Measurements from ENCODE around the gene BYSL.

The BYSL gene, protein sequence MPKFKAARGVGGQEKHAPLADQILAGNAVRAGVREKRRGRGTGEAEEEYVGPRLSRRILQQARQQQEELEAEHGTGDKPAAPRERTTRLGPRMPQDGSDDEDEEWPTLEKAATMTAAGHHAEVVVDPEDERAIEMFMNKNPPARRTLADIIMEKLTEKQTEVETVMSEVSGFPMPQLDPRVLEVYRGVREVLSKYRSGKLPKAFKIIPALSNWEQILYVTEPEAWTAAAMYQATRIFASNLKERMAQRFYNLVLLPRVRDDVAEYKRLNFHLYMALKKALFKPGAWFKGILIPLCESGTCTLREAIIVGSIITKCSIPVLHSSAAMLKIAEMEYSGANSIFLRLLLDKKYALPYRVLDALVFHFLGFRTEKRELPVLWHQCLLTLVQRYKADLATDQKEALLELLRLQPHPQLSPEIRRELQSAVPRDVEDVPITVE

GRCh38 chr6:41920921-41921711 is at the start of gene BYSL, which contains the start of gene MED20:
Gene BYSL, plus strand, starts transcription at chr6:41921499. Its CDS starts 64 bp downstream, at chr6:41921563.
Gene MED20, minus strand, starts transcription at chr6:41921139. Its CDS starts 121 bp downstream, at chr6:41921018.
- TF ChIP-seq GATA1 (IDR thresholded peaks at IDR 0.05; ENCODE audit: low read depth, low read length) (no peak), POLR2A (IDR thresholded peaks at IDR 0.05; ENCODE audit: low read length) (peak; percentile 88)
- peak; percentile 96 to 98 for DNase-seq

DNA sequence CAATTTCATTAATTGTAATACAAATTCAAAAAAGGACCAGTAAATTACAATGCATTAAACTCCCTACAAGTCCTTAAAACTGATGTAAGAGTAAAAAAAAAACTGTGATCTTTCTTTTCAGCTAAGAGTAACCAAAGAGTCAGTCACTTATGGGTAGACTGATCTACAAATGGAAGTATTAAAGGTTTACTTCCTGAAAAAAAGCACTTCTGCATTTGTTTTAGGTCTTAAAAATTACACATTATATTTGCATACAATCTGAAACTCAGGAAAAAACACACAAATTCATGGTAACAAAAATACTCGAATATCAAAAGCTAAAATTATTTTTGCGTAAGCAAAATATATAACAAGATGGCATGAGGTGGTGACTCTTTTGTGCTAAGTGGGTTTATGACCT is 49.6 kb upstream of the BYSL start:
- TF ChIP-seq POLR2A (IDR thresholded peaks at IDR 0.05; ENCODE audit: low read length) = no peak
- no peak for TF ChIP-seq GATA1 (IDR thresholded peaks at IDR 0.05; ENCODE audit: low read depth, low read length)

GRCh38 chr6:41872147-41872546 is 49.2 kb upstream of the BYSL start:
- DNase-seq = no peak
- TF ChIP-seq GATA1 (IDR thresholded peaks at IDR 0.05; ENCODE audit: low read depth, low read length) = no peak
- TF ChIP-seq POLR2A (IDR thresholded peaks at IDR 0.05; ENCODE audit: low read length) = no peak

More for the DNA sequence above, 49.6 kb upstream of the BYSL start:
- no peak for DNase-seq

GRCh38 chr6:41874741-41875140 is 46.6 kb upstream of the BYSL start:
- no peak for DNase-seq
- TF ChIP-seq GATA1 (IDR thresholded peaks at IDR 0.05; ENCODE audit: low read depth, low read length) = no peak
- no peak for TF ChIP-seq POLR2A (IDR thresholded peaks at IDR 0.05; ENCODE audit: low read length)

- TF ChIP-seq GATA1 (IDR thresholded peaks at IDR 0.05; ENCODE audit: low read depth, low read length) (no peak), POLR2A (IDR thresholded peaks at IDR 0.05; ENCODE audit: low read length) (no peak)
- no peak for DNase-seq
Observed at GRCh38 chr6:41877051-41877680, 44.1 kb upstream of the BYSL start.

DNA sequence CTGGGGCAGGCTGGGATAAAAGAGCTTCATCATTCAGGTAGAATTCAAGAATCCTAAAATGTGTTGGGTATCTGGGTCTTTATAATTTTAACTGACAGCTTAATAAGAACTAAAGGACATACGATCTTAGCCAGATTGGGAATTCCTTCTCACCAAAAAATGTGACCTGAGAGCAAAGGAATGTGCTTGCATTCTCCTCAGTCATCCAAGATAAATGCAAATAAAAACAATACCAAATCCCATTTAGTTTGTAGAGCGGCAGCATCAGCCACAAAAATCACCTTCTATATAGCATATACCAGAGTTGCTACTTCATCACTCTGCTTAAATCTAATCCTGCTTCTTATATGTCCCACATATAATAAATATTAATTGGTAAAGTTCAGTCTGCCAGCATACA is 43.1 kb upstream of the BYSL start:
- TF ChIP-seq POLR2A (IDR thresholded peaks at IDR 0.05; ENCODE audit: low read length) (no peak), GATA1 (IDR thresholded peaks at IDR 0.05; ENCODE audit: low read depth, low read length) (no peak)
- DNase-seq = no peak

GRCh38 chr6:41878961-41879405 is 42.3 kb upstream of the BYSL start:
- TF ChIP-seq POLR2A (IDR thresholded peaks at IDR 0.05; ENCODE audit: low read length) (no peak), GATA1 (IDR thresholded peaks at IDR 0.05; ENCODE audit: low read depth, low read length) (no peak)
- DNase-seq = no peak

DNA sequence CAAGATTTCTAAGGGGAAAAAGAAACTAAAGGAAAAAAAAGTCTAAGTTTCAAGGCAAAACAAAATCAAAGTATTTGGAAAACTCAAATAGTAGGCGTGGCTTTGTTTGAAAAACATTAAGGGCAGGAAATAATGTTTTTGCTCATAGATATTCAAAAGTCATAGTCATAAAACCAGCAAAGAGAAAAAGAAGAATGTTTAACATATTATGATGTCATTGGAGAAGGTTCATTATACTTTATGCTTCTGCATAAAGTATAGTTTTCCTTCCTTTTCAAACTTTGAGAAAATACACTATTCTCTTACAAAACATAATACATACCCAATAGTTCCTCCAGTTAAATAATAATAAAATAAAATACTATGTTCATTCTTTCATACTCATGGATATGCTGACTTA is 39.8 kb upstream of the BYSL start:
- DNase-seq = no peak
- TF ChIP-seq GATA1 (IDR thresholded peaks at IDR 0.05; ENCODE audit: low read depth, low read length) (no peak), POLR2A (IDR thresholded peaks at IDR 0.05; ENCODE audit: low read length) (no peak)

GRCh38 chr6:41884957-41885356 is 36.3 kb upstream of the BYSL start:
- TF ChIP-seq GATA1 (IDR thresholded peaks at IDR 0.05; ENCODE audit: low read depth, low read length) (no peak), POLR2A (IDR thresholded peaks at IDR 0.05; ENCODE audit: low read length) (no peak)
- DNase-seq = no peak

DNA sequence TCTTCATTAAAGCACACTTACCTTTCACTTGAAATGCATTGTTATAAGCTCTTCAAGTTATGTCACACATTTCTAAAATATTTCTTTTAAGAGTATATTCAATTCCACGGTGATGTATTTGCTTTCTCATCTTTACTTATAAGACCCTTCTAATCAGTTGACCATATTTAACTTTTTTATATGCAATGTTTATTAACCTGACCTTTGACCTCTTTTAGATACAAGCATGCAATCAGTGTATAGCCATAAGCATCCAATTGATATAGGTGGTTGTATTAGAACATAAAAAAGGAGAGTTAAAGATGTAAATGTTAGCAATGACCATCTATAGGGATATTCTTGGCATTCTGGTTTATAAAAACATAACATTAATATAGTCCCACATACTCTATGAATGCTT is 35.4 kb upstream of the BYSL start:
- TF ChIP-seq GATA1 (IDR thresholded peaks at IDR 0.05; ENCODE audit: low read depth, low read length) (no peak), POLR2A (IDR thresholded peaks at IDR 0.05; ENCODE audit: low read length) (no peak)
- DNase-seq = no peak

GRCh38 chr6:41887331-41887751 is 34.0 kb upstream of the BYSL start:
- DNase-seq = no peak
- TF ChIP-seq POLR2A (IDR thresholded peaks at IDR 0.05; ENCODE audit: low read length) = no peak
- no peak for TF ChIP-seq GATA1 (IDR thresholded peaks at IDR 0.05; ENCODE audit: low read depth, low read length)

DNA sequence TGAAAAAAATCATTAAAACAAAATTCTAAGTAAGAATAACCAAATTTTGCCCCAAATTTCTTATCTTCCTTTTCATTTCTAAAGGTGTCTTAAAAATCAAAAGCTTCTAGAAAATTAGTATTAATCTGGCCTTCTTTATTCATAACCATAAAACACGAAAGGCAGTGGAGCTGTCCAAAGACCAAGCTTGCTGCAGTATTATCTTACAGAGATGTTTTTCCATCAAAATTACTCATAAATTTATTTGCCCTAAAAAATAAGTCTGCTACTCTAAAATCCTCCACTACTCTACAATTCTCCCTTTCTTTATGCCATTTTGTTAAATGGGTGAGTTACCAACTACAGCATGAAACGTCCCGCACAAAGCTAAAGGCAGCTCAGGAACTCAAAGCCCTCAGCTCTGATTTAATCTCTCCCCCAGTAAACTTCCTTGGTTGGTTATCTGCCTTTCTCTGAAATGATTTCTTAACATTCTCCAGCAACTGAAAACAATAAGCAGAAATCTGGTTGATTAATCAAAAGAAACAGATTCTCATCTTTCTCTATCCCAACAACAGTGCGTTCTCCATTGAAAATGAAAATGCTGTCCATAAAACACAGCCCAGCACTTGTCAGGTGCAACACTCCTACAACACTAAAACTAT is 28.3 kb upstream of the BYSL start:
- DNase-seq = no peak
- TF ChIP-seq POLR2A (IDR thresholded peaks at IDR 0.05; ENCODE audit: low read length) = no peak
- TF ChIP-seq GATA1 (IDR thresholded peaks at IDR 0.05; ENCODE audit: low read depth, low read length) = no peak
